ENCODE measurements around the gene CLEC2L. TPM values are rescaled to one million over a fixed set of nuclear protein-coding genes. Genes with fewer than 3 reads are reported as not detected.

The CLEC2L gene
- total RNA-seq, 1 donor = not detected

DNA sequence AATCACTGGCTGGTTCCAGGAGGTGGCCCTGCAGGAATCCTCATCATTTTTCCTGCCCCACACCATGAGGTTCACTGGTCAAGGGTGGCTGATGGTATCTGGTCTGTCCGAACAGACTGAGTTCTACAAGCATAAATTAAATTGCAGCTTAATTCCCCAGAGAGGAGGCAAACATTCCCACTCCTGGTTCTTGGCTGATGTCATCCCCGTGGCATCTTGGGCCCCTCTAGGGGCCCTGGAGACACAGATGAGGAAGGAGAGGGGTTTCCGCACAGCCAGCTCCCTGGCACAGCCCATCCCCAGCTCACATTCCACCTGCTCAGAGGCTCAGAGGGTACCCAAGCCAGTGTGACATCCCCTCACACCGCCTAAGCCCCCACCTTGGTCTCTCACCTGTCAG, 34.7 kb upstream of the CLEC2L start:
- Histone ChIP-seq H3K4me3 (ENCODE audit: insufficient read depth, low read length) (no peak overlapping the region), H4K20me1 (ENCODE audit: insufficient read depth, low read length) (no peaks in the 10 kb centered on the region), H3K27ac (ENCODE audit: low read depth, low read length) (no peak overlapping the region), H3K9me3 (ENCODE audit: low read depth, low read length) (peaks cover 6% of the 10 kb centered on the region), H3K4me2 (ENCODE audit: insufficient read depth, low read length) (no peak overlapping the region), H3K36me3 (ENCODE audit: insufficient read depth, low read length) (no peaks in the 10 kb centered on the region), H3K4me1 (ENCODE audit: insufficient read depth, low read length) (no peaks in the 10 kb centered on the region), H3K79me2 (ENCODE audit: insufficient read depth, low read length) (no peaks in the 10 kb centered on the region), H2AFZ (ENCODE audit: low read length) (no peak overlapping the region), H3K27me3 (ENCODE audit: insufficient read depth, low read length) (peaks cover 37% of the 10 kb centered on the region)
- DNase-seq (ENCODE audit: insufficient read length, low spot score, missing footprints) = peak; percentile 73
- no peak for TF ChIP-seq CTCF (IDR thresholded peaks at IDR 0.05; ENCODE audit: extremely low read depth, low read depth, low read length)

- Histone ChIP-seq H4K20me1 (ENCODE audit: insufficient read depth, low read length) (no peaks in the 10 kb centered on the region), H3K27ac (ENCODE audit: low read depth, low read length) (no peak overlapping the region), H3K27me3 (ENCODE audit: insufficient read depth, low read length) (peaks cover 27% of the 10 kb centered on the region)
Measured at GRCh38 chr7:139490130-139490529, 33.4 kb upstream of the CLEC2L start.

GRCh38 chr7:139492293-139492692, 31.2 kb upstream of the CLEC2L start:
- Histone ChIP-seq H3K9me3 (ENCODE audit: low read depth, low read length) (peaks cover 6% of the 10 kb centered on the region), H2AFZ (ENCODE audit: low read length) (no peak overlapping the region), H4K20me1 (ENCODE audit: insufficient read depth, low read length) (no peaks in the 10 kb centered on the region), H3K4me2 (ENCODE audit: insufficient read depth, low read length) (no peak overlapping the region), H3K4me3 (ENCODE audit: insufficient read depth, low read length) (no peak overlapping the region), H3K36me3 (ENCODE audit: insufficient read depth, low read length) (no peaks in the 10 kb centered on the region), H3K4me1 (ENCODE audit: insufficient read depth, low read length) (no peaks in the 10 kb centered on the region), H3K79me2 (ENCODE audit: insufficient read depth, low read length) (no peaks in the 10 kb centered on the region), H3K27ac (ENCODE audit: low read depth, low read length) (no peak overlapping the region), H3K27me3 (ENCODE audit: insufficient read depth, low read length) (peaks cover 28% of the 10 kb centered on the region)
- TF ChIP-seq CTCF (IDR thresholded peaks at IDR 0.05; ENCODE audit: extremely low read depth, low read depth, low read length) = no peak
- no peak for DNase-seq (ENCODE audit: insufficient read length, low spot score, missing footprints)

More at GRCh38 chr7:139490130-139490529, 33.4 kb upstream of the CLEC2L start:
- no peak for TF ChIP-seq CTCF (IDR thresholded peaks at IDR 0.05; ENCODE audit: extremely low read depth, low read depth, low read length)
- peaks cover 6% of the 10 kb centered on the region for H3K9me3 ChIP-seq (ENCODE audit: low read depth, low read length)
- no peaks in the 10 kb centered on the region for H3K79me2 ChIP-seq (ENCODE audit: insufficient read depth, low read length)
- H2AFZ ChIP-seq (ENCODE audit: low read length) = no peak overlapping the region
- no peaks in the 10 kb centered on the region for H3K4me1 ChIP-seq (ENCODE audit: insufficient read depth, low read length)
- no peak overlapping the region for H3K4me3 ChIP-seq (ENCODE audit: insufficient read depth, low read length)
- H3K36me3 ChIP-seq (ENCODE audit: insufficient read depth, low read length) = no peaks in the 10 kb centered on the region
- no peak overlapping the region for H3K4me2 ChIP-seq (ENCODE audit: insufficient read depth, low read length)
- DNase-seq (ENCODE audit: insufficient read length, low spot score, missing footprints) = no peak

DNA sequence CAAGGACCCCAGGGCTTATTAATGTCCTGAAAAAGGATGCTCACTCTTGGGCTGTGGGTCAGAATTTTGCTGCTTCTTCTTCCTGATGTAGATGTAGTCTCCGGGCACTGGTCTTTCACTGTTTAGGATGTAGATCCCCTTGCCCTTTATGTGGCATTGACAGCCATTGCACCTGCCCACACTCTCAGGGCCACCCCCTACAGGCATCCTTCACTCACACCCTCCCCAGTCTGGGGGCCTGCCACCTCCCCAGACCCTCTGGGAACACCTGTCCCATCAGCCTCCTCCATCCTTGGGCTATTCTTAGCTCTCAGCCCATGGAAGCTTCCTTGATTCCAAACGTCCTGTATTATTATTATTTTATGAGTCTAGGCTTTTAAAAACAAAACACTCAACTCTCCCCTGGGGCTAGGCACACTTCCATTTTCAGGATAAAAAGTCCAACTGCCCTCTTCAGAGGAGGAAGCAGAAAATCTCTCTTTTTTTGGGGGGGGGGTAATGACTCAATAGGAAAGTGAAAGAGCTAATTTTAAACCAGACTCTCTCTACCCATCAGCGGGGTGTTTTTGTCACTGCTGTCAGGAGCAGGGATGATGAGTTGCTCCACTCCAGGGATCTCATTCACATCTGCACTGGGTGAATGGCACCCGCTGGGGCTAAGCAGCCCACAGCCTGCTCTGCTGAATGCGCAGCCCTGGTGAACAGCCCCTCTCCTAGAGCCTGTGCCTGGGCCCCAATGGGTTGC, 28.5 kb upstream of the CLEC2L start:
- no peak for TF ChIP-seq CTCF (IDR thresholded peaks at IDR 0.05; ENCODE audit: extremely low read depth, low read depth, low read length)
- Histone ChIP-seq H4K20me1 (ENCODE audit: insufficient read depth, low read length) (no peaks in the 10 kb centered on the region), H3K4me3 (ENCODE audit: insufficient read depth, low read length) (no peak overlapping the region), H3K79me2 (ENCODE audit: insufficient read depth, low read length) (no peaks in the 10 kb centered on the region), H3K27me3 (ENCODE audit: insufficient read depth, low read length) (peaks cover 22% of the 10 kb centered on the region), H3K9me3 (ENCODE audit: low read depth, low read length) (peaks cover 6% of the 10 kb centered on the region), H3K4me1 (ENCODE audit: insufficient read depth, low read length) (no peaks in the 10 kb centered on the region), H3K36me3 (ENCODE audit: insufficient read depth, low read length) (no peaks in the 10 kb centered on the region), H2AFZ (ENCODE audit: low read length) (no peak overlapping the region), H3K4me2 (ENCODE audit: insufficient read depth, low read length) (no peak overlapping the region), H3K27ac (ENCODE audit: low read depth, low read length) (no peak overlapping the region)
- DNase-seq (ENCODE audit: insufficient read length, low spot score, missing footprints) = peak; percentile 86

Data from osteoblast (primary cell).